ENCODE results near the gene CCL8. TPM values are rescaled to one million over a fixed set of nuclear protein-coding genes. Genes with fewer than 3 reads are reported as not detected.

The CCL8 gene
- total RNA-seq, 1 experiment from 2014 or later: not detected

- no peak for TF ChIP-seq EZH2 (IDR thresholded peaks at IDR 0.05; ENCODE audit: borderline replicate concordance, low read depth, low read length, poor library complexity, severe bottlenecking)
- TF ChIP-seq, protein P1, sequence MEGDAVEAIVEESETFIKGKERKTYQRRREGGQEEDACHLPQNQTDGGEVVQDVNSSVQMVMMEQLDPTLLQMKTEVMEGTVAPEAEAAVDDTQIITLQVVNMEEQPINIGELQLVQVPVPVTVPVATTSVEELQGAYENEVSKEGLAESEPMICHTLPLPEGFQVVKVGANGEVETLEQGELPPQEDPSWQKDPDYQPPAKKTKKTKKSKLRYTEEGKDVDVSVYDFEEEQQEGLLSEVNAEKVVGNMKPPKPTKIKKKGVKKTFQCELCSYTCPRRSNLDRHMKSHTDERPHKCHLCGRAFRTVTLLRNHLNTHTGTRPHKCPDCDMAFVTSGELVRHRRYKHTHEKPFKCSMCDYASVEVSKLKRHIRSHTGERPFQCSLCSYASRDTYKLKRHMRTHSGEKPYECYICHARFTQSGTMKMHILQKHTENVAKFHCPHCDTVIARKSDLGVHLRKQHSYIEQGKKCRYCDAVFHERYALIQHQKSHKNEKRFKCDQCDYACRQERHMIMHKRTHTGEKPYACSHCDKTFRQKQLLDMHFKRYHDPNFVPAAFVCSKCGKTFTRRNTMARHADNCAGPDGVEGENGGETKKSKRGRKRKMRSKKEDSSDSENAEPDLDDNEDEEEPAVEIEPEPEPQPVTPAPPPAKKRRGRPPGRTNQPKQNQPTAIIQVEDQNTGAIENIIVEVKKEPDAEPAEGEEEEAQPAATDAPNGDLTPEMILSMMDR (conservative IDR thresholded peaks at IDR 0.05; ENCODE audit: low read depth, low read length): no peak
- Histone ChIP-seq H3K27ac (ENCODE audit: low read depth, low read length, poor library complexity, severe bottlenecking) (no peak overlapping the region), H3K4me3 (ENCODE audit: low read depth, low read length, poor library complexity, severe bottlenecking) (no peak overlapping the region), H3K36me3 (ENCODE audit: insufficient read depth, low read length, poor library complexity, severe bottlenecking) (no peaks in the 10 kb centered on the region), H3K9me3 (ENCODE audit: low read depth, low read length, poor library complexity, severe bottlenecking) (no peaks in the 10 kb centered on the region), H3K27me3 (replicated peaks; ENCODE audit: insufficient read depth, low read depth, low read length, poor library complexity) (no peaks in the 10 kb centered on the region), H3K4me1 (ENCODE audit: insufficient read depth, low read length, poor library complexity, severe bottlenecking) (no peaks in the 10 kb centered on the region)
- DNase-seq (ENCODE audit: low spot score): no peak
- intact Hi-C loops (cut with micrococcal nuclease; ENCODE audit: unreplicated experiment): no loop called here
- ChIA-PET CTCF (no interaction called here), POLR2A (ENCODE audit: low non-redundant PET) (no interaction called here)
- BruUV-seq (replicated peaks): no TSS peak
Observed at GRCh38 chr17:34339138-34339770, 20.0 kb downstream of the CCL8 start.

GRCh38 chr17:34341916-34342315, 22.7 kb downstream of the CCL8 start:
- H3K4me1 ChIP-seq (ENCODE audit: insufficient read depth, low read length, poor library complexity, severe bottlenecking): no peaks in the 10 kb centered on the region
- ChIA-PET CTCF (no interaction called here), POLR2A (ENCODE audit: low non-redundant PET) (no interaction called here)

DNA sequence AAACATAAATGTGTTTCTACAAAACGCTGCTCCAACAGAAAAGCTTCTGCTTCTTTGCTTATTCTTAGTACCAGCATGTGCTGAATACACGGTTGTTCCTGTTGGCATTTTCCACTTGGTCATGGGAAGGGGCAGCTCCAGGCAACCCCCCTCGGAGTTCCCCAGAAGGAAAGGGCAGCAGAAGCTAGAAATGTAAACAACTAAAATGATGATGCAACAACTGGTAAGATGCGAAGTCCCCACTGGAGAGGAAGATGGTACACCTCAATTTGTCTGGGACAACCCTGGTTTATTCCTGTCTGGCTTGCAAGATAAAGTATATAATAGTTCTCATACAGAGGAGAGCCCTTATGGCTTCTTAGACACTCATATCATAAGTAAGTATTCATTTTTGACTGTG, 27.8 kb downstream of the CCL8 start:
- POLR2A ChIA-PET (ENCODE audit: low non-redundant PET): no interaction called here
- TF ChIP-seq, protein P1 (conservative IDR thresholded peaks at IDR 0.05; ENCODE audit: low read depth, low read length): no peak
- no peak for TF ChIP-seq EZH2 (IDR thresholded peaks at IDR 0.05; ENCODE audit: borderline replicate concordance, low read depth, low read length, poor library complexity, severe bottlenecking)
- no peak for DNase-seq (ENCODE audit: low spot score)

More at GRCh38 chr17:34341916-34342315, 22.7 kb downstream of the CCL8 start:
- Histone ChIP-seq H3K4me3 (ENCODE audit: low read depth, low read length, poor library complexity, severe bottlenecking) (no peak overlapping the region), H3K36me3 (ENCODE audit: insufficient read depth, low read length, poor library complexity, severe bottlenecking) (no peaks in the 10 kb centered on the region), H3K27ac (ENCODE audit: low read depth, low read length, poor library complexity, severe bottlenecking) (no peak overlapping the region), H3K27me3 (replicated peaks; ENCODE audit: insufficient read depth, low read depth, low read length, poor library complexity) (no peaks in the 10 kb centered on the region), H3K9me3 (ENCODE audit: low read depth, low read length, poor library complexity, severe bottlenecking) (no peaks in the 10 kb centered on the region)
- no peak for DNase-seq (ENCODE audit: low spot score)
- TF ChIP-seq EZH2 (IDR thresholded peaks at IDR 0.05; ENCODE audit: borderline replicate concordance, low read depth, low read length, poor library complexity, severe bottlenecking): no peak
- TF ChIP-seq, protein P1 (conservative IDR thresholded peaks at IDR 0.05; ENCODE audit: low read depth, low read length): no peak
- intact Hi-C loops (cut with micrococcal nuclease; ENCODE audit: unreplicated experiment): no loop called here
- no TSS peak for BruUV-seq (replicated peaks)

More for the DNA sequence above, 27.8 kb downstream of the CCL8 start:
- CTCF ChIA-PET: no interaction called here
- Histone ChIP-seq H3K27ac (ENCODE audit: low read depth, low read length, poor library complexity, severe bottlenecking) (no peak overlapping the region), H3K36me3 (ENCODE audit: insufficient read depth, low read length, poor library complexity, severe bottlenecking) (no peaks in the 10 kb centered on the region), H3K27me3 (replicated peaks; ENCODE audit: insufficient read depth, low read depth, low read length, poor library complexity) (no peaks in the 10 kb centered on the region), H3K4me1 (ENCODE audit: insufficient read depth, low read length, poor library complexity, severe bottlenecking) (no peaks in the 10 kb centered on the region), H3K9me3 (ENCODE audit: low read depth, low read length, poor library complexity, severe bottlenecking) (no peaks in the 10 kb centered on the region), H3K4me3 (ENCODE audit: low read depth, low read length, poor library complexity, severe bottlenecking) (no peak overlapping the region)
- intact Hi-C loops (cut with micrococcal nuclease; ENCODE audit: unreplicated experiment): no loop called here
- BruUV-seq (replicated peaks): no TSS peak
